Kidney epithelial cell (primary cell): Measurements from ENCODE around the gene KCNQ5. TPM values are rescaled to one million over a fixed set of nuclear protein-coding genes. Genes with fewer than 3 reads are reported as not detected.

Experiments used
- DNase-seq: peaks from one replicate; pipeline ENCODE4 v3.0.0-alpha.2; 2010; ENCODE audit warnings: low read depth
- H3K27me3 ChIP-seq: 2 replicates; pipeline ENCODE4 v1.6.0; 2011; ENCODE audit warnings: low read length; ENCODE audit not compliant: control insufficient read depth, insufficient read depth
- H3K36me3 ChIP-seq: 2 replicates; pipeline ENCODE4 v1.5.1; 2011; ENCODE audit warnings: low read length; ENCODE audit not compliant: control insufficient read depth, insufficient read depth
- H3K4me3 ChIP-seq: 2 replicates; pipeline ENCODE4 v1.5.1; 2011; ENCODE audit warnings: low read depth, mild to moderate bottlenecking, control low read depth, low read length
- CTCF ChIP-seq: IDR thresholded peaks from 2 replicates; pipeline ENCODE4 v1.5.1; 2011; ENCODE audit warnings: mild to moderate bottlenecking, moderate library complexity, low read length, control low read depth, inconsistent platforms; ENCODE audit not compliant: insufficient read depth, poor library complexity, severe bottlenecking
- total RNA-seq: library from RNA; depleted of rRNA; stranded (reverse); fragments of >200 nt; gene quantifications from 2 replicates; pipeline ENCODE4 v1.2.3, GENCODE V29; 2015

Gene KCNQ5
- total RNA-seq, 1 donor from 2014 or later, result 1.9 TPM

- Histone ChIP-seq H3K36me3 (no peaks in the 10 kb centered on the region), H3K27me3 (no peaks in the 10 kb centered on the region), H3K4me3 (no peak overlapping the region)
- DNase-seq, result no peak
- TF ChIP-seq CTCF, result no peak
Observed at GRCh38 chr6:72709431-72709830, 87.6 kb downstream of the KCNQ5 start.

GRCh38 chr6:72711731-72712130 is 89.9 kb downstream of the KCNQ5 start:
- no peaks in the 10 kb centered on the region for H3K36me3 ChIP-seq
- DNase-seq, result no peak
- H3K4me3 ChIP-seq, result no peak overlapping the region
- TF ChIP-seq CTCF, result no peak
- H3K27me3 ChIP-seq, result no peaks in the 10 kb centered on the region

- Histone ChIP-seq H3K27me3 (no peaks in the 10 kb centered on the region), H3K36me3 (no peaks in the 10 kb centered on the region), H3K4me3 (no peak overlapping the region)
- DNase-seq, result no peak
- no peak for TF ChIP-seq CTCF
Observed at GRCh38 chr6:72712910-72713309, 91.0 kb downstream of the KCNQ5 start.

GRCh38 chr6:72715119-72715518 is 93.3 kb downstream of the KCNQ5 start:
- Histone ChIP-seq H3K4me3 (no peak overlapping the region), H3K27me3 (no peaks in the 10 kb centered on the region), H3K36me3 (no peaks in the 10 kb centered on the region)
- DNase-seq, result no peak
- no peak for TF ChIP-seq CTCF

- no peaks in the 10 kb centered on the region for H3K27me3 ChIP-seq
- no peaks in the 10 kb centered on the region for H3K36me3 ChIP-seq
- no peak overlapping the region for H3K4me3 ChIP-seq
- no peak for TF ChIP-seq CTCF
- no peak for DNase-seq
Observed at GRCh38 chr6:72716916-72717315, 95.1 kb downstream of the KCNQ5 start.

- no peak for TF ChIP-seq CTCF
- DNase-seq, result no peak
- no peaks in the 10 kb centered on the region for H3K36me3 ChIP-seq
- no peak overlapping the region for H3K4me3 ChIP-seq
- H3K27me3 ChIP-seq, result no peaks in the 10 kb centered on the region
Observed at GRCh38 chr6:72720464-72720863, 98.6 kb downstream of the KCNQ5 start.
